ENCODE data around the gene MRTFA.
"Not testable (repeated sequence)": the region's sequence is repeated elsewhere in the genome, so short reads cannot be mapped to it uniquely, and the experiment has no call there.

Gene MRTFA

GRCh38 chr22:40542821-40543540 is 93.5 kb downstream of the MRTFA start:
- DNase-seq: no peak

- no peak for DNase-seq
Observed at GRCh38 chr22:40541300-40541699, 95.2 kb downstream of the MRTFA start.

- no peak for DNase-seq
Observed at GRCh38 chr22:40540265-40540664, 96.3 kb downstream of the MRTFA start.

GRCh38 chr22:40536149-40536548 is 100.4 kb downstream of the MRTFA start:
- not testable (repeated sequence) for DNase-seq

- no peak for DNase-seq
Observed at GRCh38 chr22:40535642-40536041, 100.9 kb downstream of the MRTFA start.

- DNase-seq: no peak
Observed at GRCh38 chr22:40535189-40535512, 101.4 kb downstream of the MRTFA start.

GRCh38 chr22:40534379-40535188 is 101.9 kb downstream of the MRTFA start:
- no peak for DNase-seq

GRCh38 chr22:40533712-40534378 is 102.7 kb downstream of the MRTFA start:
- peak; percentile 67 for DNase-seq

- DNase-seq: no peak
Observed at GRCh38 chr22:40531951-40532900, 104.3 kb downstream of the MRTFA start.

- not testable (repeated sequence) for DNase-seq
Observed at GRCh38 chr22:40530391-40530790, 106.1 kb downstream of the MRTFA start.

GRCh38 chr22:40529821-40530220 is 106.7 kb downstream of the MRTFA start:
- no peak for DNase-seq

GRCh38 chr22:40526960-40527359 is 109.6 kb downstream of the MRTFA start:
- no peak for DNase-seq

GRCh38 chr22:40525250-40525884 is 111.2 kb downstream of the MRTFA start:
- DNase-seq: no peak

GRCh38 chr22:40524392-40525249 is 111.9 kb downstream of the MRTFA start:
- DNase-seq: peak; percentile 28

GRCh38 chr22:40522141-40522540 is 114.4 kb downstream of the MRTFA start:
- DNase-seq: no peak

- DNase-seq: no peak
Observed at GRCh38 chr22:40521046-40521445, 115.5 kb downstream of the MRTFA start.

GRCh38 chr22:40520562-40520961 is 116.0 kb downstream of the MRTFA start:
- DNase-seq: no peak

GRCh38 chr22:40519948-40520331 is 116.6 kb downstream of the MRTFA start:
- no peak for DNase-seq

GRCh38 chr22:40519284-40519947 is 117.1 kb downstream of the MRTFA start:
- no peak for DNase-seq

GRCh38 chr22:40518840-40519239 is 117.7 kb downstream of the MRTFA start:
- no peak for DNase-seq

- DNase-seq: no peak
Observed at GRCh38 chr22:40517631-40518030, 118.9 kb downstream of the MRTFA start.
